HG03521 (cell line): ENCODE measurements around the gene PLEKHM1.
A peak's percentile ranks its signal among the peaks of the same experiment; 100 is the strongest.
"Not testable (repeated sequence)": the region's sequence is repeated elsewhere in the genome, so short reads cannot be mapped to it uniquely, and the experiment has no call there.

Experiments
- ATAC-seq: cut with Tn5 transposase; IDR thresholded peaks from one replicate; pipeline ENCODE4 v1.9.1; 2021; ENCODE audit warnings: mild to moderate bottlenecking, moderate library complexity; ENCODE audit not compliant: unreplicated experiment

The PLEKHM1 gene

DNA sequence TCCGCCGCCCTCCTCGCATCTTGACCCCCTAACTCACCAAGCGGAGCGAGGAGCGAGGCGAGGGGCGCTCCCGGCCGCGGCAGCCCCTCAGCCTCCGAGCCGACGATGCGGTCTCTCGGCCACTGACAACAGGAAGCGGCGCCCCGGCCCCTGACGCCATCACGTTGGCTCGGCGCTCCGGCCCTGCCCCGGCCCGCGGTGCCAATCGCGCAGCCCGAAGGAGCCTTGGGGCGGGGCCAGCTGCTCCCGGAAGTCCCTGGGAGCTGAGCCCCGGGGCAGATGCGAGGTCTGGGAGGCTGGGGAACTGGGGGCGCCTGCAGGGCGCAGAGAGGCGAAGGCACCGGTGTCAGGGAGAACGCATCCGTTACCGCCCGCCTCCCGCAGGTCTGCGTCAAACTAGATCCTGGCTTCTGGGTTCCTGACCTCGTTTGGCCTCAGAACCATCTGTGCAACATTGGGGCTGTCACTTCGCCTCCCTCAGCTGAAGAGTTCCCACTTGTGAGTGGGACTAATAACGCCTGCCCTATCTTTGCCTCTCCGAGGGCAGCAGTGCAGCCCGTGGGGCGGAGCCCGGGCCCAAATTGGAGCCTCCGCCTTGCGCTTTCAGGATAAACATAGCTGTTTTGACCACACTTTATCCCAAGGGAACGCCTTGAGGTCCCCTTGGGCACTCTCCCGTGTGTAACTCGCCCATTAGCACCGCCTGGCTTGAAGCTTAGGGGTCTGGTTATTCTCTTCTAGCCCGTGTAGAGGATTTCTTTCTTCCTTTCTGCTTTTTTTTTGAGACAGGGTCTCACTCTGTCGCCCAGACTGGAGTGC, at the start of gene PLEKHM1:
PLEKHM1 (minus strand) TSS at position 107 of the 819 bp plus-strand sequence. CDS start 8,237 bp downstream, outside the sequence.
- peak; percentile 97 for ATAC-seq

DNA sequence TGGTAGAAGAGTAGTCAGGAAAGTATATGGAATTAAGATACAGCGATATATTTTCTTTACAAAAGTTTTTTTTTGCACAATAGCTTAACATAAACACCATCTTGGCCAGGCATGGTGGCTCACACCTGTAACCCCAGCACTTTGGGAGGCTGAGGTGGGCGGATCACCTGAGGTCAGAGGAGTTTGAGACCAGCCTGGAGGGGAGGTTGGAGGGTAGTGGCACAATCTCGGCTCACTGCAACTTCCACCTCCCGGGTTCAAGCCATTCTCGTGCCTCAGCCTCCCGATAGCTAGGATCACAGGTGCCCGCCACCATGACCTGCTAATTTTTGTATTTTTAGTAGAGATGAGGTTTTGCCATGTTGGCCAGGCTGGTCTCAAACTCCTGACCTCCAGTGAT, 47.6 kb upstream of the PLEKHM1 start:
- ATAC-seq: not testable (repeated sequence)

DNA sequence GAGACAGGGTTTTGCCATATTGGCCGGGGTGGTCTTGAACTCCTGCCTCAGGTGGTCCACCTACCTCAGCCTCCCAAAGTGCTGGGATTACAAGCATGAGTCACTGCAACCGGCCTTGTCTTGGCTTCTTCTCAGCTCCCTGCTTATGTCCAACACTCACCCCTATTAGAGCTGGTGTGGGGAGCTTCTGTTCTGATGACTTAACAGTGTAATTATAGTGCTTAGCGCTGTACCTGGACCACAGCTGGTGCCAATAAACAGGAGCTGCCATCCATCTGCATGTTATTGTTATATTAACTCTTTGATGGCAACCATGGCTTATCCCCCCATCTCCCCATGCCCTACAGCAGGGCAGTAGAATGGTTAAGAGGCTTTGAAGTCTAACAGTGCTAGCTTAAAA, 15.6 kb upstream of the PLEKHM1 start:
- not testable (repeated sequence) for ATAC-seq

DNA sequence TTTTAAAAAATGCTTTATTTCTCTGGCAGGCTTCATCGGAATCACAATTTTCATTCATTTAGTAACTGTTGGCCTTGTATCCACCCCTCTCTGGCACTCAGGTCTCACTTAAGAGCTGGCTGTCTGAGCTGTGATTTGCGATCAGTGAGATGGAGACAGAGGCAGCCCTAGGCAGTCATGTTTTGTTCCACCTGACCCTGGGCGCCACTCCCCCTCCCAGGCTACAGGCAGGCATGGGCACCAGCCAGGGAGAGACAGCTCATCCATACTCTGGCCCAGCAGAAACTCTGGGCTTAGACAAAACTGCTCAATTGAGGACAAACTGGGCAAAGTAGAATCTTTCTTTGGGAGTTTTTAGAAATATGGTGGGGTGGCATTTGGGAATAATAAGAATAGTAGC, 14.7 kb upstream of the PLEKHM1 start:
- not testable (repeated sequence) for ATAC-seq

DNA sequence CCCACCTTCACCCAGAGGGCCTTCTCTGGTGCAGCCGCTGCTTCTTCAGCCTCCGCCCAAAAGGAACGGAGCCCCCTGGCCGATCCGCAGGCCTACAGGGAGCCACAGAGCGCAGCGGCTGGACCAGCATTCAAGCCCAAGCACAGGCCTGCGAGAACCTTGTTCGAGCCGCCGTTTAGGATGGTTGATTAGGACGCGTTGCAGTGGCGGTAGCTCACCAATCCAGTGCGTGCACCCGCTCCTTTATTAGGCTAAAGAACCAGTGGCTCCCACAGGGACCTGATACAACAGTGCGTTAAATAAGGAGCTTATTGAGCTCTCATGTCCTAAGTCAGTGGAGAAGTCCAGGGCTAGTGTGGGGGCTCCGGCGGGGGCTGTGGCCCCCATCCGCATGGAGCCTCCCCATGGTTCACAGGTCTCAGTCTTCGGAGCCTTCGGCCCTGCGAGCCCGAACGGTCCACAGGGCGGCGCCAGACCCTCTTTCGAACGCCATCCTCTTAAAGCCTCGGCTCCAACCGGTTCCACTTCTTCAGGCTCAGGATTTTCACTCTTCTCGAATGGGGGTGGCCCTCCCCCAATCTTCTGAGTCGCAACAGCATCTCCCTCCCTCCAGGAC, 10.7 kb upstream of the PLEKHM1 start:
- not testable (repeated sequence) for ATAC-seq

DNA sequence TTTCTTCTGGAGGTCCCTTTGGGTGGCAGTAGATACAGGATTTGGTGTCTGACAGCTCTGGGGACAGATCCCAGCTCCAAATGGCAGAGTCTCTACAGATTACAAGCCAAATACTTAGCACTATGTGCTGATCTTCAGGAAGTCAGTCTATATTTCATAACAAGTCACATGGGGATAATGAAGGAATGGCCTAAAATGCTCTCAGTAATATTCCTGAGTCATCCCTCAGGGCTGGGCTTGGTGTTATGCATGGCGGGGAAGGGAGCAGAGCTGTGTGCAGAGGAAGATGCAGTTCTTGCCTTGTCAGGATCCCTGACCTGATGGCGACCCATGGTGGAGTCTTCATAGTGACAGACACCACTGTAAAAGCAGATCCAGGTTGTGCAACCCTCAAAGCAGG, 10.0 kb upstream of the PLEKHM1 start:
- not testable (repeated sequence) for ATAC-seq

DNA sequence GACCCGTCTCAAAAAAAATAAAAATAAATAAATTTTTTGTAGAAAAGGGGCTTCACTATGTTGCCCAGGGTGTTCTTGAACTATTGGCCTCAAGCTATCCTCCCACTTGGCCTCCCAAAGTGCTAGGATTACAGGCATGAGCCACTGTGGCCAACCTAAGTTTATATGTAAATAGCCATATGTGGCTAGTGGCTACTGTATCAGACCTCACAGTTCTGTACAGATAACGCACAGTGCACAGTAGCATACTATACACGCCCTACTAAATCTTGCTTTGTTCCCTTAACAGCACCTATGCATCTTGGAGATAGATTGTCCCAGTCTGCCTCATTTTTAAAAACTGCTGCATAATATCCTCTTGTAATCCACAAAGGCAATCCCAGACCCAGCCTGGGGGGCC, 8.7 kb upstream of the PLEKHM1 start:
- not testable (repeated sequence) for ATAC-seq

DNA sequence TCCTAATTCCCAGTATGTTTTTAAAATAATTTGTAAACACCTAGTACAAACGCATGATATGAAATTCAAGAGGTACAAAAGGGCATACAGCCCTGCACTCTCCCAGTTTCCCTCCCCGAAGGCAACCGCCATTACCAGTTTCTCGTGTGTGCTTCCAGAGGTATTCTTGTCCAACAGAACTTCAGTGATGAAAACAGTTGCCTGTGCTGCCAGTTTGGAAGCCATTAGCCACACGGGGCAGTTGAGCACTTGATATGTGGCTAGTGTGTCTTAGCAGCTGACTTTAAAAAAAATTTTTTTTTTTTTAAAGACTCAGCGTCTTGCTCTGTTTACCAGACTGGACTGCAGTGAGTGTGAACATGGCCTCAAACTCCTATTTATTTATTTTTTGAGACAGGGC, 7.9 kb upstream of the PLEKHM1 start:
- not testable (repeated sequence) for ATAC-seq

DNA sequence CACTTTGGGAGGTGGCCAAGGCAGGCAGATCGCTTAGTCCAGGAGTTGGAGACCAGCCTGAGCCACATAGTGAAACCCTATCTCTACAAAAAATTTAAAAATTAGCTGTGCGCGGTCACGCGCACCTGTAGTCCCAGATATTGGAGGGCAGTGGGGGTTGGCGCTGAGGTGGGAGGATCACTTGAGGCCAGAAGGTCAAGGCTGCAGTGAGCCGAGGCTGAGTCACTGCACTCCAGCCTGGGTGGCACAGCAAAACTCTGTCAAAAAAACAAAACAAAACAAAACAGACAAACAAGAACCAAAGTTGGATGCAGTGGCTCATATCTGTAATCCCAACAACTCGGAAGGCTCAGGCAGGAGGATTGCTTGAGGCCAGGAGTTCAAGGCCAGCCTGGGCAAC, 6.9 kb upstream of the PLEKHM1 start:
- not testable (repeated sequence) for ATAC-seq

DNA sequence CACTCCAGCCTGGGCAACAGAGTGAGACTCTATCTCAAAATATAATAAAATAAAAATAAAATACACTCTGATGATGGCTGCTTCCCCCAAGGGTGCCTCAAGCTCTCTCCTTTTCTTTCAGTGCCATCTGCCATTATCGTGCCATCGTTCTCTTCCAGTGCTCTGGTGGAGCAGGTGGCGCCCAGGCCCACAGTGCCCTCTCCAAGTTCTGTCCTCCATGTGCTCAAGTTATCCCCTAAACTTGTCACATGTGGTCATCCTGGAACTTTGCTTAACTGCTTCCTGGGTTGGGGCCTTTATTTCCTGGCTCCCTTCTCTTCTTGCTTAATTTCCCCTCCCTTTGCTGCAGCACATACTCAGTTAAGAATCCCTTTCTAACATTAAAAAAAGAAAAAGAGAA, 6.0 kb upstream of the PLEKHM1 start:
- not testable (repeated sequence) for ATAC-seq

DNA sequence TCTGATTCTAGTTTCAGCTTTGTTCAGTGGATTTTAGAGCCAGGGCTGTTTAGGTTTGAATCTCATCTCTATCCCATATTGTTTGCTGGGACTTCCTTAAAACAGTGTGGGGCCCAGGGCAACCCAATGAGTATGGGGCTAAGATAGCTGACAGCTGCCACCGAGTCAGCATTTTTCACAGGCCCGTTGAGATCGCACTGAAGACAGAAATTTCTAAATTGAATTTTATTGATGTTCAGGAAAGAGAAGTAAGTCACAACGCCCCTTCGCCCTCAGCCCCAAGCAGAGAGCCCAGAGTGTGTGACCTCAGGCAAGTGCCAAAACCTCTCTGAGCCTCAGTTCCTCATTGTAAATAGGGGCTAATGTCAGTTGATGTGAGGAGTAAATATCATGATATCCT, 4.0 kb upstream of the PLEKHM1 start:
- ATAC-seq: not testable (repeated sequence)

DNA sequence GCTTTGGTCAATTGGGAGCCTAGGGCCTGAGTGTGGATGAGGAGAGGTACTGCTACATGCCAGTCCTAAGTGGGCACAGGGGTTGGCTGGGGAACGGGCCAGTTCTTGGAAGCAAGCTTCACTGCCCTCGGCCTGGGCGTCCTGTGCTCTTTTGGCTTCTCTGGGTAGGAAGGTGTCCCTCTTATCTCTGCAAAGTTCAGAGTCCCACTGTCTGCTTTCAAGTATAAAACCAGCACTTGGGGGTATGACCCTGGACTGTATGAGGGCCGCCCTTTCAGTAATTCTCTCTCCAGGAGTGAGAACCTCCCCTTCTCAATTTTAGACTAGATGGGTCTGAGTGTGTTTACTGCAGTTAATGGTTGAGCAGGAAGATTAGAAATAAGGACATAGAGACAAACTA, 1.6 kb upstream of the PLEKHM1 start:
- not testable (repeated sequence) for ATAC-seq

DNA sequence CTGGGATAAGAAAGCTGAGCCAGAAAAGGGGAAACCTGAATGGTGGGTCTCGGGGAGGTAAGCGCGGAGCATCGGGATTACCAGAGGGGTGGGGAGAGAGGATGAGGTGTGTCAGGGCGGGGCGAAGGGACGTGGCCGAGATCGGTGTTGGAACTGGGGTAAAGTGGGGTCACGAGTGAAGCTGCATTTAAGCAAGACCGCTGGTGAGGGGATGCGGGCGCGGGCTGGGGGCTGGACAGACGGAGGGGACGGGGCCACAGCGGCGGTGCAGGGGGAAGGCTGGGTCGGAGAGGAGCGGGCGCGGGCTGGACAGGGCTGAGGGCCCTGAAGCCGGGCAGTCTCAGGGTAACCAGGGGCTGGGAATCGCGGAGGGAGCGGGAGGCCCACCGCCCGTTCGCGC, 323 bp downstream of the PLEKHM1 start:
- ATAC-seq: peak; percentile 10

DNA sequence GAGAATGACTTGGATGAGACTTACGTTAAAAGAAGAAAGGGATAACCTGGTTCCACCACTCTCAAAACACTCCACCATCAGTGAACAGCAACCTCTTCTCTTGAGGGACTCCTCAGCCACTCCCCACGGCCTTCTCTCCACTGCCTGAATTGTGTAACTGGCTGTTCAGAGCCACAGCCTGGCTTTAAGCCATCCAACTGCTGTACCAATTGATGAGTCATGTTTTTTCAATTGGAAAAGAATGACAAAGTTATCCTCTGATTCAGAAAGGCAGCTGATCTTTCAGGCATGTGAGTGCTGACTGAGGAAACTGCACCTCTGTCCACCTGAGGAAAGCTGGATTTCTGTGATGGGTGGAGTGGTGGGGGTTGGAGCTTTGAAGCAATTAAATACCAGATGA, 2.8 kb downstream of the PLEKHM1 start:
- ATAC-seq: not testable (repeated sequence)

DNA sequence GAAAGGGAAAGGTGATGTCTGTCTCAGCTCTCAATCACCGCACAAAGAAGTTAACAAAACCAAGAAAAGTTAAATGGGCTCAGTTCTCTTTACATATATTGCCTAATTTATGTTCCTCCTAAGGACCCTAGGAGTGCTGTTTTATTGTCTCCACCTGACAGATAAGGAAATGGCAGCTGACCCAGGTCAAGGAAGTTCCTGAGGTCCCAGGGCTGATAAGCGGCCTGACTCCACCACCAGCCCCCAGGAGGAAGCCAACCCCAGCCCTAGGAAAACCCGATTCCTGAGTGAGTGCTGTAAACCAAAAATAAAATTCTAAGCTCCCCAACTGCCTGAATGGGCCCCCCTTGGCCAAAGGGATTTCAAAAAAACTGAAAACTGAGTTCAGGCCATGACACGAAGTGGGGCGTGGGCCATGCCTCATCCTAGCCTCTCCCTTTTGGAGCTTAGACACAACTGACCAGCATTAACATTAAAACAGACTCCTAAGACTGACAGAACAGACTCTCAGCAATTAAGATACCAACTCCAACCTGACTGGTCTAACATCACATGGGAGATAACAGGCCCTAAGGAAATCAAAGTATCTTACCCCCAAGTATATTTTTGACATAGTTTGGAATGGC, 6.8 kb downstream of the PLEKHM1 start:
- ATAC-seq: not testable (repeated sequence)

DNA sequence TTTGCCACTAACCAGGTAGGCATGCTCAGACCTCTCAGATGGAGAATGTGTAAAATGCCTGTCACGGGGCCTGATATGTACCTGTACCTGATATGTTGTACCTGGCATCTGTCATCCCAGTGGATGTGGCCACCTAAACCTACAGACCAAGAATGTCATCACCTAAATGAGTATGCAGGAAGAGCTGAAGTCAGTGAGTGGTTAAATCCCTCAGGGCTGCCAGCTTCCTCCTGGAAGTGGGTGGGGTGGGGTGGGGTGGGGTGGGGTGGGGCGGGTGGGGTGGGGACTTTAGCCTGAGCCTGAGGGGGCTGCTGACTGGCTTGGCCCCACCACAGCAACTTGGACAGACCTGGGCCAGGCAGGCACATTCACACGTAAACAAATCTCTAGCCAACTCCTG, 7.3 kb downstream of the PLEKHM1 start:
- not testable (repeated sequence) for ATAC-seq

DNA sequence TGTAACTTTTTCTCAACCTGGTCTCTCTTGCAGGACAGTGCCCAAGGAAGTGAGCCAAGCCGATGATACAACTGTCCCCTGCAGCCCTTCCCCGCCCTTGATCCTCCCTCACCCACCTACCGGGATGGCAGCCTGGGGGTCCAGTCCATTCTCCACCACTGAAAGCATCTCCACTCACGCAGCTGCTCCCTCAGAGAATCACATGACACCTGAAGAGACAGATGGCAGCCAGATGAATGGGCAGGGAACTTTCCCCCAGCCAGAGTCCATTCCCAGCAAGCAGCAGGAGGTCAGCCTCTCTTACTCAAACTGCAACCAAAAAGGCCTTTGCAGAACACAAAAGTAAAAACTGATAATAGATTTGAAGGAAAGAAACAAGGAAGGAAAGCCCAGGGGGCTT, 8.2 kb downstream of the PLEKHM1 start:
- not testable (repeated sequence) for ATAC-seq

DNA sequence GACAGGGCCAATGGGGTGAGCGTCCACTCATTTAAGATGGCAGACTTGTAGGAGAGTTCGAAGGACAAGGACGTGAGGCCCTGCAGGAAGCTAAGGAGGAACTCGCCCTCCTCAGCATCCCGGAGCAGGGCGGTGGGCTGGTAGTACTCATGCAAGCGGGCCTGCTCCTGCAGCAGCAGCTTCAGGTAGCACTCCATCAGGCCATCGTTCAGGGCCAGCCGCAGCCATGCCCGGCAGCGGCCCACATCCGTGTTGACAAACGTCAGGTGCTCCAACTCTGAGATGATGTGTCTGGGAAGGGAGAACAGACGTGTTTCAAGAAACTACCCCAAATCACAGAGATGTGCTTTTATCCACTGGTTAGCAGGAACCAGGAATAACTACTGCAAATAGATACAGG, 15.1 kb downstream of the PLEKHM1 start:
- ATAC-seq: not testable (repeated sequence)

DNA sequence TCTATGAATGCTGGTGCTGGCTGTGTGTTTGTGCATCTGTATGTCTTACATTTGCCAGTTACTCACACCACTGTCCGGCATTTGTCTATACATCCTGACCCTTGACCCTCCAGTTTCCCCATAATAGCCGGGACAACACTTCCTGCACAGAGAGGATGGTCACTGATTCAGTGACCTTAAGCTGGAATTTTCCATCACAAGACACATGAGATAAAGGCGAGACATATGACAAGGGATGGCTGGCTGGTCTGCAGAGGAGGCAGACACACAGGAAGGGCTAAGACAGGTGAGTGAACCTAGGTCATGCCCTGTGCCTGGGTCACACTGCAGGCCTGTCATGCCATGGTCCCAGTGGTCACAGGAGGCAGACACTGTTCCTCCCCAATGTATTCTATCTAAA, 18.3 kb downstream of the PLEKHM1 start:
- not testable (repeated sequence) for ATAC-seq

DNA sequence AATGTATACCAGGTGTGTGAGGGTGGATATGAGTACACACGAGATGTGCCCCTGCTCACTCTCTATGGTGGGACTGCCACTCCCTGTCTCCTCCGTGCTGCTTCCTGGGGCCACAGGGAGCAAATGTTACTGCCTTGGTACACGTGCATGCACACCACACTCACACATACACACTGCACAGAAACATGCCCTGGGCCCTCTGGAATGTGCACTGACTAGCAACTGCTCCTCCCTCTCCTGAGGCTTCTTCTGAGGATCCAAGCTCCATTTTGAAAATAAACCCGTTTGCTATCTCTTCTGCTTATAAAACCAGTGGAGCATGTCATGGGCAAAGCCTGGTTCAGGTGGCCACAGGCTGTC, 21.3 kb downstream of the PLEKHM1 start:
- ATAC-seq: not testable (repeated sequence)

DNA sequence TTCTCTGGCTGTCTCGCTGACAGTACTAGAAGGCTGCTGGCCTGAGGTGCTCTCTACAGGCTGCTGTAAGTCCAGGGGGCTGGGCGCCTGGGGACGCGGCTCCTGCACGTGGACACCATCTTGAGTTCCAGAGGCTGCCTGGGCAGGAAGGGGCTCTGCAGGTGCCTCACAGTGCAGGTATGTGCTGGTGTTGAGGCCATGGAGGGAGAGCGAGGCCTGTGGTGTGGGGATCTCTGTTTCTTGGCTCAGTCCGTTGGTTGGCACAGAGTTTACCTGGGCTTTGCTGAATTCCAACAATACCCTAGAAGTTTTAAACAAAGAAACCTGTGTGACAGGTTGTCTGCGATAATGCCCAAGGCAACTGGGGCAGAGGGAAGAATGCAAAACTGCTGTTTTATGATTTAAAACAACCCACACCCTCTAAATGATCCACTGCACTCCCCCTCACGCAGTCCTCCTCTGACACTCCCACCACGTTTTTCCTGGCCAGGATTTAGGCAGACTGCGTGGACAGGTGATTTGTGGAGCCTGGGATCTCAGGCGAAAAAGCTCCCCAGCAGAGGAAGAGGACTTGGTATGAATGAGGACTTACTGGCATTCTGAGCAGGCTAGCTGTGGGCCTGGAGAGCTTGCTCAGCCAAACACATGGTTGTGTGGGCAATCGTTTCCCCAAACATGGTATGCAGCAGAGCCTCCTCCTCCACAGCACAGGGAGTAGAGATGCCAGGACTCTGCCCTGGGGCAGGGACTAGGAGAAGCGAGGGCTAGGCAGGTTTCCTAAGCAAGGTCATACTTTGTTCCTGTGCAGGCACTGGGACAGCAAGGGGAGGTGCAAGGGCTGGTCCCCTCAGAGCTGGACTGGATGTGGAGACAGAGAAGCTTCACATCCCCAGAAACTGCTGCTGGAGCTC, 22.0 kb downstream of the PLEKHM1 start:
- ATAC-seq: not testable (repeated sequence)
